ENCODE data around the gene SDK2. TPM values are rescaled to one million over a fixed set of nuclear protein-coding genes. Genes with fewer than 3 reads are reported as not detected.

Gene SDK2
- total RNA-seq, 2 donors from 2014 or later = 0.08 to 0.14 TPM

GRCh38 chr17:73397278-73397826 lies 246.9 kb downstream of the SDK2 start:
- DNase-seq (ENCODE audit: low spot score) (no peak), ATAC-seq (no peak)
- Mint-ChIP-seq H3K27ac (no peak overlapping the region), H3K27me3 (no peaks in the 10 kb centered on the region), H3K9me3 (no peaks in the 10 kb centered on the region), H3K36me3 (no peaks in the 10 kb centered on the region), H3K4me3 (no peak overlapping the region), H3K4me1 (ENCODE audit: low read depth in 2 of 2) (no peaks in the 10 kb centered on the region)

- no peaks in the 10 kb centered on the region for H3K4me1 Mint-ChIP-seq (ENCODE audit: low read depth in 2 of 2)
- no peaks in the 10 kb centered on the region for H3K27me3 Mint-ChIP-seq
- H3K9me3 Mint-ChIP-seq = no peaks in the 10 kb centered on the region
- no peaks in the 10 kb centered on the region for H3K36me3 Mint-ChIP-seq
- DNase-seq (ENCODE audit: low spot score) (no peak), ATAC-seq (no peak)
- no peak overlapping the region for H3K27ac Mint-ChIP-seq
- no peak overlapping the region for H3K4me3 Mint-ChIP-seq
These were observed 247.6 kb downstream of the SDK2 start for GRCh38 chr17:73396431-73397277.

- Mint-ChIP-seq H3K4me1 (ENCODE audit: low read depth in 2 of 2) (no peaks in the 10 kb centered on the region), H3K4me3 (no peak overlapping the region), H3K27me3 (no peaks in the 10 kb centered on the region), H3K27ac (no peak overlapping the region), H3K36me3 (no peaks in the 10 kb centered on the region), H3K9me3 (no peaks in the 10 kb centered on the region)
- ATAC-seq = no peak
- DNase-seq (ENCODE audit: low spot score) = no peak
These were observed 249.5 kb downstream of the SDK2 start for GRCh38 chr17:73394512-73395450.

- Mint-ChIP-seq H3K4me3 (no peak overlapping the region), H3K36me3 (no peaks in the 10 kb centered on the region), H3K27ac (no peak overlapping the region), H3K9me3 (no peaks in the 10 kb centered on the region), H3K4me1 (ENCODE audit: low read depth in 2 of 2) (no peaks in the 10 kb centered on the region), H3K27me3 (no peaks in the 10 kb centered on the region)
- ATAC-seq (no peak), DNase-seq (ENCODE audit: low spot score) (no peak)
These were observed 250.3 kb downstream of the SDK2 start for GRCh38 chr17:73393962-73394361.

- DNase-seq (ENCODE audit: low spot score) = no peak
- no peak for ATAC-seq
- Mint-ChIP-seq H3K4me3 (no peak overlapping the region), H3K27me3 (no peaks in the 10 kb centered on the region), H3K27ac (no peak overlapping the region), H3K4me1 (ENCODE audit: low read depth in 2 of 2) (no peaks in the 10 kb centered on the region), H3K36me3 (no peaks in the 10 kb centered on the region), H3K9me3 (no peaks in the 10 kb centered on the region)
These were observed 250.9 kb downstream of the SDK2 start for GRCh38 chr17:73393381-73393780.

- Mint-ChIP-seq H3K27me3 (no peaks in the 10 kb centered on the region), H3K4me3 (no peak overlapping the region), H3K27ac (no peak overlapping the region), H3K4me1 (ENCODE audit: low read depth in 2 of 2) (no peaks in the 10 kb centered on the region), H3K36me3 (no peaks in the 10 kb centered on the region), H3K9me3 (no peaks in the 10 kb centered on the region)
- DNase-seq (ENCODE audit: low spot score) (no peak), ATAC-seq (no peak)
These were observed 252.6 kb downstream of the SDK2 start for GRCh38 chr17:73391331-73392265.

- ATAC-seq (no peak), DNase-seq (ENCODE audit: low spot score) (no peak)
- no peaks in the 10 kb centered on the region for H3K9me3 Mint-ChIP-seq
- no peaks in the 10 kb centered on the region for H3K4me1 Mint-ChIP-seq (ENCODE audit: low read depth in 2 of 2)
- no peak overlapping the region for H3K27ac Mint-ChIP-seq
- no peaks in the 10 kb centered on the region for H3K27me3 Mint-ChIP-seq
- H3K4me3 Mint-ChIP-seq = no peak overlapping the region
- no peaks in the 10 kb centered on the region for H3K36me3 Mint-ChIP-seq
These were observed 253.4 kb downstream of the SDK2 start for GRCh38 chr17:73390851-73391250.

GRCh38 chr17:73390221-73390620 lies 254.0 kb downstream of the SDK2 start:
- H3K4me1 Mint-ChIP-seq (ENCODE audit: low read depth in 2 of 2) = no peaks in the 10 kb centered on the region
- no peaks in the 10 kb centered on the region for H3K9me3 Mint-ChIP-seq
- no peak overlapping the region for H3K4me3 Mint-ChIP-seq
- no peak for DNase-seq (ENCODE audit: low spot score)
- no peak overlapping the region for H3K27ac Mint-ChIP-seq
- ATAC-seq = no peak
- H3K27me3 Mint-ChIP-seq = no peaks in the 10 kb centered on the region
- no peaks in the 10 kb centered on the region for H3K36me3 Mint-ChIP-seq

GRCh38 chr17:73389411-73389810 lies 254.8 kb downstream of the SDK2 start:
- H3K4me1 Mint-ChIP-seq (ENCODE audit: low read depth in 2 of 2) = no peaks in the 10 kb centered on the region
- H3K4me3 Mint-ChIP-seq = no peak overlapping the region
- no peaks in the 10 kb centered on the region for H3K36me3 Mint-ChIP-seq
- H3K9me3 Mint-ChIP-seq = no peaks in the 10 kb centered on the region
- ATAC-seq (no peak), DNase-seq (ENCODE audit: low spot score) (no peak)
- H3K27ac Mint-ChIP-seq = no peak overlapping the region
- peaks cover 0 to 3% of the 10 kb centered on the region in 2 donors for H3K27me3 Mint-ChIP-seq

GRCh38 chr17:73388578-73388905 lies 255.7 kb downstream of the SDK2 start:
- no peak overlapping the region for H3K27ac Mint-ChIP-seq
- DNase-seq (ENCODE audit: low spot score) (no peak), ATAC-seq (no peak)
- peaks cover 0 to 3% of the 10 kb centered on the region in 2 donors for H3K27me3 Mint-ChIP-seq
- H3K9me3 Mint-ChIP-seq = no peaks in the 10 kb centered on the region
- H3K4me3 Mint-ChIP-seq = no peak overlapping the region
- no peaks in the 10 kb centered on the region for H3K4me1 Mint-ChIP-seq (ENCODE audit: low read depth in 2 of 2)
- no peaks in the 10 kb centered on the region for H3K36me3 Mint-ChIP-seq

- Mint-ChIP-seq H3K4me3 (no peak overlapping the region), H3K27ac (no peak overlapping the region)
- ATAC-seq = peak in 1 of 2 donors; percentile 8
These were observed 256.3 kb downstream of the SDK2 start for GRCh38 chr17:73387746-73388577.

GRCh38 chr17:73386561-73386960 lies 257.7 kb downstream of the SDK2 start:
- no peak overlapping the region for H3K27ac Mint-ChIP-seq
- no peaks in the 10 kb centered on the region for H3K36me3 Mint-ChIP-seq
- H3K27me3 Mint-ChIP-seq = peaks cover 0 to 3% of the 10 kb centered on the region in 2 donors
- H3K4me1 Mint-ChIP-seq (ENCODE audit: low read depth in 2 of 2) = no peaks in the 10 kb centered on the region
- no peaks in the 10 kb centered on the region for H3K9me3 Mint-ChIP-seq
- no peak for DNase-seq (ENCODE audit: low spot score)
- H3K4me3 Mint-ChIP-seq = no peak overlapping the region
- no peak for ATAC-seq

More at GRCh38 chr17:73387746-73388577, 256.3 kb downstream of the SDK2 start:
- H3K4me1 Mint-ChIP-seq (ENCODE audit: low read depth in 2 of 2) = no peaks in the 10 kb centered on the region
- no peaks in the 10 kb centered on the region for H3K9me3 Mint-ChIP-seq
- H3K27me3 Mint-ChIP-seq = peaks cover 0 to 3% of the 10 kb centered on the region in 2 donors
- no peaks in the 10 kb centered on the region for H3K36me3 Mint-ChIP-seq
- DNase-seq (ENCODE audit: low spot score) = no peak

Measured in natural killer cell treated with Interleukin-12 subunit alpha and Interleukin-12 subunit beta and Interleukin-15 and Interleukin-18, amount 100 ng/mL, for 72 hours (primary cell).